Neutrophil (primary cell): ENCODE data around the gene ACTR5.
"Not testable (repeated sequence)": the region's sequence is repeated elsewhere in the genome, so short reads cannot be mapped to it uniquely, and the experiment has no call there.

Experiments used
- H3K27ac ChIP-seq: fragments of 200-600 bp; sonication (generic); 2 replicates; pipeline ENCODE4 v1.5.1; 2016; ENCODE audit warnings: mild to moderate bottlenecking, moderate library complexity
- H3K27me3 ChIP-seq: fragments of 200-600 bp; sonication (generic); 2 replicates; pipeline ENCODE4 v1.6.0; 2016; ENCODE audit warnings: mild to moderate bottlenecking
- H3K36me3 ChIP-seq: fragments of 200-600 bp; sonication (generic); 2 replicates; pipeline ENCODE4 v1.5.1; 2017
- H3K4me1 ChIP-seq, 2 experiments: fragments of 200-600 bp in 1 of 2; sonication (generic) in 1 of 2; 1 replicate in 1 of 2; 2 replicates in 1 of 2; pipeline versions ENCODE4 v1.5.1 to v1.6.1; 2013 to 2016; ENCODE audit warnings: low read depth in 1 of 2, low read length in 1 of 2, mild to moderate bottlenecking in 1 of 2, moderate library complexity in 1 of 2; ENCODE audit not compliant: control insufficient read depth in 1 of 2, insufficient read depth in 1 of 2
- H3K4me3 ChIP-seq, 2 experiments: fragments of 200-600 bp in 1 of 2; sonication (generic) in 1 of 2; 1 replicate in 1 of 2; 2 replicates in 1 of 2; pipeline ENCODE4 v1.5.1; 2013 to 2016; ENCODE audit warnings: low read depth in 1 of 2, low read length in 1 of 2, mild to moderate bottlenecking in 1 of 2, moderate library complexity in 1 of 2
- H3K9me3 ChIP-seq: fragments of 200-600 bp; sonication (generic); 2 replicates; pipeline ENCODE4 v1.5.1; 2016
- TF ChIP-seq, protein P1 (sequence below): fragments of 200-600 bp; sonication (generic); IDR thresholded peaks from 2 replicates; pipeline ENCODE4 v1.5.1; 2016; ENCODE audit warnings: antibody characterized with exemption

Gene ACTR5

GRCh38 chr20:38812182-38812581 lies 63.9 kb downstream of the ACTR5 start:
- Histone ChIP-seq H3K27me3 (peaks cover 28% of the 10 kb centered on the region), H3K4me1 (peaks cover 8 to 15% of the 10 kb centered on the region in 2 experiments)

GRCh38 chr20:38812709-38813573 lies 64.7 kb downstream of the ACTR5 start:
- Histone ChIP-seq H3K4me1 (peaks cover 8 to 15% of the 10 kb centered on the region in 2 experiments), H3K27me3 (peaks cover 20% of the 10 kb centered on the region)

More at GRCh38 chr20:38812182-38812581, 63.9 kb downstream of the ACTR5 start:
- H3K4me3 ChIP-seq, result no peak overlapping the region
- no peaks in the 10 kb centered on the region for H3K36me3 ChIP-seq
- no peak overlapping the region for H3K27ac ChIP-seq
- TF ChIP-seq, protein P1, sequence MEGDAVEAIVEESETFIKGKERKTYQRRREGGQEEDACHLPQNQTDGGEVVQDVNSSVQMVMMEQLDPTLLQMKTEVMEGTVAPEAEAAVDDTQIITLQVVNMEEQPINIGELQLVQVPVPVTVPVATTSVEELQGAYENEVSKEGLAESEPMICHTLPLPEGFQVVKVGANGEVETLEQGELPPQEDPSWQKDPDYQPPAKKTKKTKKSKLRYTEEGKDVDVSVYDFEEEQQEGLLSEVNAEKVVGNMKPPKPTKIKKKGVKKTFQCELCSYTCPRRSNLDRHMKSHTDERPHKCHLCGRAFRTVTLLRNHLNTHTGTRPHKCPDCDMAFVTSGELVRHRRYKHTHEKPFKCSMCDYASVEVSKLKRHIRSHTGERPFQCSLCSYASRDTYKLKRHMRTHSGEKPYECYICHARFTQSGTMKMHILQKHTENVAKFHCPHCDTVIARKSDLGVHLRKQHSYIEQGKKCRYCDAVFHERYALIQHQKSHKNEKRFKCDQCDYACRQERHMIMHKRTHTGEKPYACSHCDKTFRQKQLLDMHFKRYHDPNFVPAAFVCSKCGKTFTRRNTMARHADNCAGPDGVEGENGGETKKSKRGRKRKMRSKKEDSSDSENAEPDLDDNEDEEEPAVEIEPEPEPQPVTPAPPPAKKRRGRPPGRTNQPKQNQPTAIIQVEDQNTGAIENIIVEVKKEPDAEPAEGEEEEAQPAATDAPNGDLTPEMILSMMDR, result no peak
- H3K9me3 ChIP-seq, result no peaks in the 10 kb centered on the region

DNA sequence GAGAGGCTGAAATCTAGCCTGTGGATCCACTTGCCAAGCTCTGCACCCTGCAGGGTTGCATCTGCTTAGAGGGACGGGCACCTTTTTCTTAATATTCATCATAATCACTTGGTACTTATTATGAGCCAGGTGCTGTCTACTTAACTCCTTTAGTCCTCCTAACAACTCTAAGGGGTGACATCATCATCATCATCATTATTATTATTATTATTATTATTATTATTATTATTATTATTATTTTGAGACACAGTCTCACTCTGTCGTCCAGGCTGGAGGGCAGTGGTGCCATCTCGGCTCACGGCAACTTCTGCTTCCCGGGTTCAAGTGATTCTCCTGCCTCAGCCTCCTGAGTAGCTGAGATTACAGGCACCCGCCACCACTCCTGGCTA lies 65.3 kb downstream of the ACTR5 start:
- H3K4me3 ChIP-seq, H3K9me3 ChIP-seq, H3K36me3 ChIP-seq, H3K27ac ChIP-seq: not testable (repeated sequence)
- Histone ChIP-seq H3K27me3 (peaks cover 14% of the 10 kb centered on the region), H3K4me1 (peaks cover 8 to 15% of the 10 kb centered on the region in 2 experiments)

More at GRCh38 chr20:38812709-38813573, 64.7 kb downstream of the ACTR5 start:
- Histone ChIP-seq H3K27ac (no peak overlapping the region), H3K4me3 (no peak overlapping the region), H3K9me3 (no peaks in the 10 kb centered on the region), H3K36me3 (no peaks in the 10 kb centered on the region)
- TF ChIP-seq, protein P1, result no peak

DNA sequence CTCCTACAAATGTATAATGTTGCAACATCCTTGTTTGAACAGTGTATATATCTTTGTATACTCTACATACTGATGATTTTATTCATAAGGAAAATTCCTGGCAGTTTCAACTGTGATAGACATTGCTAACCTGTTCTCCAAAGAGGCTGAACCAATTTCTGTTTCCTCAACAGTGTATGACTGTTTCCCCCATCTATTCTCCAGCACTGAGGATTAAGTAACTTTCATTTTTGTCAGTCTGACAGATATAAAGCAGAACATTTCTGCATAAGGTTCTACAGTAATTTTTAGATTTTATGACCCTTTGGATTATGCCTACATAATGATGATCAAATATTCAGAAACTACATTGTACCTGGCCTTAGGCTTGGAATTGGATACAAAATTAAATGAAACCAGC lies 67.2 kb downstream of the ACTR5 start:
- Histone ChIP-seq H3K4me1 (peaks cover 8 to 15% of the 10 kb centered on the region in 2 experiments), H3K9me3 (no peaks in the 10 kb centered on the region), H3K36me3 (no peaks in the 10 kb centered on the region), H3K4me3 (no peak overlapping the region), H3K27ac (no peak overlapping the region), H3K27me3 (no peaks in the 10 kb centered on the region)
- TF ChIP-seq, protein P1, result no peak

DNA sequence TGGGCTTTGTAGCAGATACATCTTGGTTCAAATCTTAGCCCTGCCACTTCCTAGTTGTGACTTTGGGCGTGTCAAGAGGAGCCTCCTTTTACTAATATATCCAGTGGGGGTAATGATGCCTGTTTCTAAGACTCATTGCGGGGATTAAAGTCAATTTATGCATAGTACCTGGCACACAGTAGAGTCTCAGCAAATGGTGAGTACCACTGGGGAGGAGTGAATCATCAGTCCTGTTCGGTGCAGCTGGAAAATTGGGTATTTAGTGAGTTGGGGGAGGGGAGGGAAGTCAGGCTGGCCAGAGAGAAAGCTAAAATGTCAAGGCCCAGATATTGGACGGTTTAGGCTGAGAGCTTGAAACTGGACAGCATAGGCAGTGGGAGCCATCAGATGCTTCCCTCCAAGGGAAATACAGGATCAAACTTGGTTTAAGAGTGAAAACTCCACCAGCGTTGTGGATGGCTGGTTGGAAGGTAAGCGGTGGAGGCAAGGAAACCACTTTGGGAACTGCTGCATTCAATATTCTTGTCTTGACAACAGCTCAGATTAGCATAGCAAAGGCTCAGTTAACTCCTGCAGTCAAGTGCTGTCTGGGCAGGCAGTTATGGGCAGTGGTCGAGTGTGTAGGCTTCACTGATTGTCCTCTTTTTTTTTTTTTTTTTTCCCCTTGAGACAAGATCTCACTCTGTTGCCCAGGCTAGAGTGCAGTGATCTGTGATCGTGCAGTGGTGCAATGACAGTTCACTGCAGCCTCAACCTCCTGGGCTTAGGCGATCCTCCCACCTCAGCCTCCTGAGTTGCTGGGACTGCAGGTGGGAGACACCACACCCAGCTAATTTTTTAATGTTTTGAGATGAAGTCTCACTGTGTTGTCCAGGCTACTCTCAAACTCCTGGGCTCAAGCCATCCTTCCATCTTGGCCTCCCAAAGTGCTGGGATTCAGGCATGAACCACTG lies 70.1 kb downstream of the ACTR5 start:
- TF ChIP-seq, protein P1, result no peak
- Histone ChIP-seq H3K27ac (no peak overlapping the region), H3K27me3 (peaks cover 12% of the 10 kb centered on the region), H3K4me1 (no peaks in the 10 kb centered on the region), H3K9me3 (no peaks in the 10 kb centered on the region), H3K36me3 (no peaks in the 10 kb centered on the region), H3K4me3 (no peak overlapping the region)
